IgD-negative memory B cell (primary cell): Measurements from ENCODE around the gene LCAT. TPM values are rescaled to one million over a fixed set of nuclear protein-coding genes. Genes with fewer than 3 reads are reported as not detected.
A peak's percentile ranks its signal among the peaks of the same experiment; 100 is the strongest.
"Not testable (repeated sequence)": the region's sequence is repeated elsewhere in the genome, so short reads cannot be mapped to it uniquely, and the experiment has no call there.

Experiments
- H3K27ac Mint-ChIP-seq, 3 donors: one replicate each; pipeline ENCODE4 v1.8.0; 2020 to 2022; ENCODE audit warnings: mild to moderate bottlenecking in 3 of 3, mixed read lengths in 3 of 3, moderate library complexity in 1 of 3
- H3K27me3 Mint-ChIP-seq: one replicate; pipeline ENCODE4 v1.8.0; 2021; ENCODE audit warnings: mixed read lengths
- H3K36me3 Mint-ChIP-seq: one replicate; pipeline ENCODE4 v1.8.0; 2020; ENCODE audit warnings: mild to moderate bottlenecking, mixed read lengths
- H3K4me1 Mint-ChIP-seq, 3 donors: one replicate each; pipeline ENCODE4 v1.8.0; 2020 to 2022; ENCODE audit warnings: mixed read lengths in 3 of 3, mild to moderate bottlenecking in 1 of 3
- H3K4me3 Mint-ChIP-seq, 4 donors: one replicate each; pipeline ENCODE4 v1.8.0; 2020 to 2022; ENCODE audit warnings: mild to moderate bottlenecking in 4 of 4, mixed read lengths in 4 of 4, moderate library complexity in 3 of 4
- H3K9me3 Mint-ChIP-seq, 3 donors: one replicate each; pipeline ENCODE4 v1.8.0; 2020 to 2021; ENCODE audit warnings: mixed read lengths in 3 of 3, mild to moderate bottlenecking in 1 of 3
- polyA plus RNA-seq: library from polyadenylated mRNA; unstranded; fragments of 300-500 nt; fragmentation: Illumina TruSeq; gene quantifications from one replicate; pipeline ENCODE4 v1.2.3, GENCODE V29; 2021

Gene LCAT
- polyA plus RNA-seq, 1 donor from 2014 or later: 0.81 TPM

- no peaks in the 10 kb centered on the region for H3K27me3 Mint-ChIP-seq
- H3K4me1 Mint-ChIP-seq: peaks cover 5 to 14% (median 13%) of the 10 kb centered on the region in 3 donors
- no peak overlapping the region for H3K4me3 Mint-ChIP-seq
- H3K9me3 Mint-ChIP-seq: no peaks in the 10 kb centered on the region
- peaks cover 2% of the 10 kb centered on the region for H3K36me3 Mint-ChIP-seq
- no peak overlapping the region for H3K27ac Mint-ChIP-seq
Measured at GRCh38 chr16:67923414-67924116, 20.4 kb downstream of the LCAT start.

- H3K4me3 Mint-ChIP-seq: no peak overlapping the region
Measured at GRCh38 chr16:67922740-67923139, 21.2 kb downstream of the LCAT start.

GRCh38 chr16:67922221-67922620 is 21.7 kb downstream of the LCAT start:
- peaks cover 2% of the 10 kb centered on the region for H3K36me3 Mint-ChIP-seq
- H3K4me3 Mint-ChIP-seq: peak overlapping the region in 1 of 4 donors; percentile 27
- no peaks in the 10 kb centered on the region for H3K9me3 Mint-ChIP-seq
- H3K27me3 Mint-ChIP-seq: no peaks in the 10 kb centered on the region
- peaks cover 5 to 14% (median 12%) of the 10 kb centered on the region in 3 donors for H3K4me1 Mint-ChIP-seq
- peak overlapping the region in 1 of 3 donors; percentile 10 for H3K27ac Mint-ChIP-seq

More at GRCh38 chr16:67922740-67923139, 21.2 kb downstream of the LCAT start:
- Mint-ChIP-seq H3K9me3 (no peaks in the 10 kb centered on the region), H3K27me3 (no peaks in the 10 kb centered on the region), H3K4me1 (peaks cover 5 to 13% (median 12%) of the 10 kb centered on the region in 3 donors), H3K36me3 (peaks cover 2% of the 10 kb centered on the region), H3K27ac (no peak overlapping the region)

DNA sequence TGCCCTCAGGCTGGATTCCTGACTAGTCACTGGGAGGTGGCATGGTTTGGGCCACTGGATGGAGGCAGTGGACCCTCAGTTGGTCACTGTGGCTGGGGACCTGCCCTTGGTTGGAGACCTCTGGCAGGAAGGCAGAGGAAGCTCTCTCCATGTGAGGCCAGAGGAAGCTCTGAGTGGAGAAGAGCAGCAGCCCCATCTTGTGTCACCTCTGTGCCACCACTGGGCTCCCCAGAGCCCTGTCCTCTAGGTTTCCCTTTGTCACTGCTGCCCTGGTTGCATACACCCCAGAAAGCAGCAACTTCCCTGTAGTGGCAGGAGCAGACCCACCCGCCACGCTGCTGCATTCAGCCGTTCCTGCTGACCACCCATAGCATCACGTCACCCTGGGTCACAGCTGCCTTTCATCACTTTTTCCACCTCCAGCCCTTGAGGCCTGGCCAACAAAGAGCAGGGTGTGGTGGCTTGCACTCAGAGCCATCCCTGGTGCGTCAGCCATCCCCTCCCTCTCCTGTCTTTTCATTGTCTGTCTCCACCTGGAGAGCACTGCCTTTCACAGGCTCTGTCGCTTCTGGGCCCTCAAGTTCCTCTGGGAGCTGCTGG is 24.2 kb downstream of the LCAT start:
- H3K27ac Mint-ChIP-seq: no peak overlapping the region
- H3K36me3 Mint-ChIP-seq: peaks cover 2% of the 10 kb centered on the region
- no peaks in the 10 kb centered on the region for H3K27me3 Mint-ChIP-seq
- peaks cover 2 to 3% (median 2%) of the 10 kb centered on the region in 3 donors for H3K4me1 Mint-ChIP-seq
- no peaks in the 10 kb centered on the region for H3K9me3 Mint-ChIP-seq
- no peak overlapping the region for H3K4me3 Mint-ChIP-seq

DNA sequence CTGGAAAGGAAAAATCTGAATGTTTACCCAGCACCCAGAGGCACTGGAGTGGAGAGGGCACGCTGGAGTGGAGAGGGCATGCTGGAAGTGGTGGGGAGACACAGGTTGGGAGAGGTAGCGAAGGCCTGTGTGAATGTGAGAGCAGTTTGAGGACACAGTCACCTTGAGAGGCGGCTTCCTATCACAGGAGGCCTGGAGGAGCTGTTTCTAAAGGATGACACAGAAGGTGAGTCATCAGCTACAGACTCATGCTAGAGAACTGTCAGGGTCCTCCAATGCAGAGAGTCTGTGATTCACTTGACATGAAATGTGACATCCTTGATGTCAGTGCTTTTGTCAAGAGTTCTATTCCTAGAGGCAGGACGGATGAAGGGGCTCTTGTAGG is 26.1 kb downstream of the LCAT start:
- H3K27me3 Mint-ChIP-seq: no peaks in the 10 kb centered on the region
- H3K4me1 Mint-ChIP-seq: peaks cover 2 to 3% (median 2%) of the 10 kb centered on the region in 3 donors
- no peak overlapping the region for H3K27ac Mint-ChIP-seq
- peaks cover 4% of the 10 kb centered on the region for H3K36me3 Mint-ChIP-seq
- no peak overlapping the region for H3K4me3 Mint-ChIP-seq
- H3K9me3 Mint-ChIP-seq: no peaks in the 10 kb centered on the region

DNA sequence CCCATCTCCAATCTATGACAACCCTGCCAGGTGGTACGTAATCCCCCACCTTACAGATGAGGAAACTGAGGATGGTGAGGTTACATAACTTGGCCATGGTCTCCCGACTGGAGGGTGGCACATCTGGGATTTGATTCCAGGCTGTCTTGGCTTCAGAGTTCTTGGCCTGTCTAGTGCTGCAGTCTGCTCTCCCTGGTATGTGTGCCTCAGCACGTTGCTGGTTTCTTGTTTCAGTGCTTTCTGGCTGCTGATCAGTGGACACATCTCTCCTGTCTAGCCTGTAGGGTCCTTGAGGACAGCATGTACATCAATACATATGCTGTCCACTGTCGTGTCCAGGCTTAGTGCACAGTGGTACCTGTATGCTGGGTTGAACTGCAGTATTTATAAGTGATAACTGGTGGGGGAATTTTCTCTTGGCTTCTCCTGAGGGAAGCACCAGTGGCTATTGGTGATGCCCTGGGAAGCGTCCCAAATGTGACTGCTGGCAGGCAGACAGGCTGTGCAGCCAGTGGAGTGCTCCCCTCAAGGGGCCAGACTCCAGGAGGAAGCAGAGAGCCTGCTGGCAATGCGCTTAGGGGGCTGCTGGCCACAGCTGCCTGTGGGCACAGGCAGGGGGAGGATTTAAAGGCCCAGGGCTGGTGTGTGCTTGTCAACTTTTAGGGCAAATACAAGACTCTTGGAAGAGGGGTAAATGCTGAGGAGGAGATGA is 26.6 kb downstream of the LCAT start:
- Mint-ChIP-seq H3K27me3 (no peaks in the 10 kb centered on the region), H3K9me3 (no peaks in the 10 kb centered on the region), H3K27ac (no peak overlapping the region), H3K4me3 (no peak overlapping the region), H3K36me3 (peaks cover 4% of the 10 kb centered on the region), H3K4me1 (peaks cover 2 to 3% (median 2%) of the 10 kb centered on the region in 3 donors)

DNA sequence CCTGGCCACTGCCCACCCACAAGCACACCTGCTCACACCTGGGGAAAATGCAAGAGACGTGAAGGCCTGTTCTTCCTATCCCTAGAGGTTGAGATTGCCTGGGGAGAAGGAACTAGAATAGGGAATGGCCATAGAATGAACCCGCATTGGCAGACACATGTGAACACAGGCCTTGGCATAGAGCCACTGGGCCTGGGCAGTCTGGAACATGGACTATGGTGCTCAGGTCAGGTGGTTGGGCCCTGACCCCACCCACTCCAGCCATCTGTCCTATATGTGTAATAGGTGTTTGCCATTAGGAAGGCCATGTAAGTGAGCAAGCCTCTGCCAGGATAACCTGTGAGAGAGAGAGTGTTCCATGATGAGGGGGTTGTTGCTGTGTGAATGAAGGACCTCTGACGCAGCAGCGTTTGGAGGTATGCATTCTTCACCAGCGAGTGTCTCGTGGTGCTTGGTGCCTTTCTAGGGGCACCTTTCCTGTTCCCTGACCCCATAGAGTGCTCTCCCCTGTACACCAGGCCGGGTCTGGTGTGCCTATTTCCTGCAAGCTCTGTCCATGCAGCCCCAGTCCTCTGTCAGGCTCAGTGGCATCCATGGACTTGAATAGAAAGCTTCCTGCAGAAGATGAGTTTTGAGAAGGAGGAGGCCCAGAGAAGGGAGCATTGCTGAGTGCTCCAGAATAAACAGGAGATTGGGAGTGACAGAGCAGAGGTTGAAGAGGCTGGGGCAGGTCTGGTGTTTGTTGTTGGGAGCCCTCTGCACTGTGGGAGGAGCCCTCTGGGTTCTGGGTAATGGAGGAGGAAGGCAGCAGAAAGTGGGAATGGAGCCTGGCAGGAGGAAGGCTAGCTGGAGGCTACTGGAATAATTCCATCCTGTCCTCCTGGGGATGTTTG is 27.8 kb downstream of the LCAT start:
- Mint-ChIP-seq H3K36me3 (peaks cover 4% of the 10 kb centered on the region), H3K27ac (no peak overlapping the region), H3K4me1 (peaks cover 2 to 3% (median 3%) of the 10 kb centered on the region in 3 donors), H3K27me3 (no peaks in the 10 kb centered on the region), H3K9me3 (no peaks in the 10 kb centered on the region), H3K4me3 (no peak overlapping the region)

GRCh38 chr16:67915496-67915769 is 28.5 kb downstream of the LCAT start:
- not testable (repeated sequence) for H3K36me3 Mint-ChIP-seq, H3K27me3 Mint-ChIP-seq, H3K27ac Mint-ChIP-seq, H3K4me3 Mint-ChIP-seq, H3K4me1 Mint-ChIP-seq, H3K9me3 Mint-ChIP-seq

DNA sequence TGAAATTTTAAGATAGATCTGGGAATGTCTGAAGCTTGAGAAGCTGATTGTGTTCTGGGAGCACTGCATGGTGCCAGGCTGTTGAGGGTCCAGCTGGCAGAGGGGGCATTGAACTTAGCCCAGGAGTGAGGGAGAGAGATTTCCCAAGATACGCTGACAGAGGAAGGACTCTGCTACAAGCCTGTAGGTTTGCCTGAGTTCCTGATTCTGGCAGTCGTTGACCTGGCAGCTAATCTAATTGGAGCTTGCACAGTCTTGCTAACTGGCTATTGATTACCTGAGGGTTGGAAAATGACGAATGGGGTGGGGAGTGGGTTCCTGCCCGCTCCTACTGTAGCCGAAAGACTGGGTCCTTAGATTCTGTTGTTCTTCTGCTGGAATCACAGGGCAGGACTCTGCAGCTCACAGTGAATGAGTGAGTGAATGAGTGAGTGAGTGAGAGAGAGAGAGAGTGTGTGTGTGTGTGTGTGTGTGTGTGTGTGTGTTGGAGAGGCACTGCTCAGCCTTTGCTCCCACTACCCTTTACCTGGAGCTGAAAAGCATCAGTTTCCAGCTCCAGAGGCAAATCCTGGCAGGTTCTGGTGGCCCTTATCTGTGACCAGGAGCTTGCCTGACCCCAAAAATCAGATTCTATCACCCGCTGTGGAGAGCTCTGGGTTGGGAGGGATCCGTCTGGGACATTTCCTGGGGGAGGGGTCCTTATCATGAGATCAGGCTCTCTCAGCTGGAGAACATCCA is 29.0 kb downstream of the LCAT start:
- peaks cover 1% of the 10 kb centered on the region for H3K36me3 Mint-ChIP-seq
- no peak overlapping the region for H3K27ac Mint-ChIP-seq
- H3K4me3 Mint-ChIP-seq: no peak overlapping the region
- no peaks in the 10 kb centered on the region for H3K27me3 Mint-ChIP-seq
- H3K4me1 Mint-ChIP-seq: peaks cover 2 to 3% (median 3%) of the 10 kb centered on the region in 3 donors
- no peaks in the 10 kb centered on the region for H3K9me3 Mint-ChIP-seq

- Mint-ChIP-seq H3K27me3 (no peaks in the 10 kb centered on the region), H3K9me3 (no peaks in the 10 kb centered on the region), H3K4me1 (peaks cover 3 to 4% (median 3%) of the 10 kb centered on the region in 3 donors), H3K36me3 (peaks cover 3% of the 10 kb centered on the region), H3K4me3 (no peak overlapping the region), H3K27ac (no peak overlapping the region)
Measured at GRCh38 chr16:67910158-67910557, 33.8 kb downstream of the LCAT start.

GRCh38 chr16:67909056-67909742 is 34.7 kb downstream of the LCAT start:
- no peaks in the 10 kb centered on the region for H3K9me3 Mint-ChIP-seq
- peak overlapping the region in 1 of 3 donors; percentile 71 for H3K27ac Mint-ChIP-seq

DNA sequence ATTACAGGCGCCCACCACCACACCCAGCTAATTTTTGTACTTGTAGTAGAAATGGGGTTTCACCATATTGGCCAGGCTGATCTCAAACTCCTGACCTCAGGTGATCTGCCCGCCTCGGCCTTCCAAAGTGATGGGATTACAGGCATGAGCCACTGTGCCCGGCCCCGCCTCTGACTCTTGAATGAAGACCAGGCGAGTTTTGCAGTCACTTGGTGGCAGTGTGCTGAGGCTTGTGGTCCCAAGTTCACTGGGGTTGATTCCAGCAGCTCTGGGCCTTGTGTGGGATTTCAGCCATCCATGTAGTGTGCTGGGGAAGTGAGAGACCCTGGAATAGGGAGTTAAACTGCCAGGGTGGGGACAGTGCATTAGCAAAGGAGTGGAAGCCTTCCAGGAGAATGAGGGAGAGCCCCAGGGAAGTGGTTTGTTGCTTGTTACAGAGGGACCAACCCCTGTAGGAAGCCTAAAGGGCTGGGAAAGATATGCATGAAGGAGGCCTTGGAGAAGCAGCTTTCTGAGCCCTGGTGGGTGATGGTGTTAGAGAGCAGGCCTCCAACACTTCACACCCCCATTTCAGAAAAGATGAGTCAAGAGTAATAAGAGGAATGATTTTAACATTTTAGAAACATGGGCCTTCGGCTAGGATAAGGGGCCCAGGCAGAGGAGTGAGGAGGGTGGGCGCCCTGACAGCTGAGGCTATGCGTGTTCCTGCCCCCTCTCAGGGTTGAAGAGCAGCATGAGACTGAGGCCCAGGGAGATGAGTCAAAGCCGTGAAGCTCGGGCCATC is 36.3 kb downstream of the LCAT start:
- H3K27me3 Mint-ChIP-seq: no peaks in the 10 kb centered on the region
- H3K4me3 Mint-ChIP-seq: no peak overlapping the region
- no peak overlapping the region for H3K27ac Mint-ChIP-seq
- H3K36me3 Mint-ChIP-seq: peaks cover 2% of the 10 kb centered on the region
- peaks cover 3 to 5% (median 4%) of the 10 kb centered on the region in 3 donors for H3K4me1 Mint-ChIP-seq
- no peaks in the 10 kb centered on the region for H3K9me3 Mint-ChIP-seq

More at GRCh38 chr16:67909056-67909742, 34.7 kb downstream of the LCAT start:
- Mint-ChIP-seq H3K36me3 (peaks cover 3% of the 10 kb centered on the region), H3K27me3 (no peaks in the 10 kb centered on the region), H3K4me3 (no peak overlapping the region), H3K4me1 (peaks cover 3 to 5% (median 3%) of the 10 kb centered on the region in 3 donors)

DNA sequence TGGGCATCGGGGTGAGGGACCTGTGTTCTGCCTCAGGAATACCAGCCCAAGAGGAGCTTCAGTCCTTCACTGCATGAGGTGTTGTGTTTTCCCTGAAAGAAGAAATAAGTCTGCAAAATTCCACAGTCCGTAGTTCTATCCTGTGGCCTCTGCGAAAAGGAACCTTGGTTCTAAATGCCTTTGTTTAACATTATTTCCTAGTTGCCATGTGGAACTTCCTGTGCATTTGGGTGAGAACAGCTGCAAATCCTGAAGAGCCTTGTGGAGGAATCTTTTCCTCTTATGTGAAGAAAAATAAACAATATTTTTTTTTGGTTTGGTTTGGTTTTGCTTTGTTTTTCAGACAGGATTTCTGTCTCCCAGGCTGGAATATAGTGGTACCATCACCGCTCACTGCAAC is 41.1 kb downstream of the LCAT start:
- H3K27me3 Mint-ChIP-seq: no peaks in the 10 kb centered on the region
- no peak overlapping the region for H3K4me3 Mint-ChIP-seq
- no peak overlapping the region for H3K27ac Mint-ChIP-seq
- no peaks in the 10 kb centered on the region for H3K36me3 Mint-ChIP-seq
- peaks cover 0 to 9% (median 4%) of the 10 kb centered on the region in 3 donors for H3K4me1 Mint-ChIP-seq
- H3K9me3 Mint-ChIP-seq: no peaks in the 10 kb centered on the region
